HG03045 (cell line): ENCODE measurements around the gene OR7C1.
"Not testable (repeated sequence)": the region's sequence is repeated elsewhere in the genome, so short reads cannot be mapped to it uniquely, and the experiment has no call there.

ENCODE experiments used
- ATAC-seq: cut with Tn5 transposase; IDR thresholded peaks from one replicate; pipeline ENCODE4 v1.9.1; 2021; ENCODE audit warnings: mild to moderate bottlenecking, moderate library complexity; ENCODE audit not compliant: unreplicated experiment

The OR7C1 gene

DNA sequence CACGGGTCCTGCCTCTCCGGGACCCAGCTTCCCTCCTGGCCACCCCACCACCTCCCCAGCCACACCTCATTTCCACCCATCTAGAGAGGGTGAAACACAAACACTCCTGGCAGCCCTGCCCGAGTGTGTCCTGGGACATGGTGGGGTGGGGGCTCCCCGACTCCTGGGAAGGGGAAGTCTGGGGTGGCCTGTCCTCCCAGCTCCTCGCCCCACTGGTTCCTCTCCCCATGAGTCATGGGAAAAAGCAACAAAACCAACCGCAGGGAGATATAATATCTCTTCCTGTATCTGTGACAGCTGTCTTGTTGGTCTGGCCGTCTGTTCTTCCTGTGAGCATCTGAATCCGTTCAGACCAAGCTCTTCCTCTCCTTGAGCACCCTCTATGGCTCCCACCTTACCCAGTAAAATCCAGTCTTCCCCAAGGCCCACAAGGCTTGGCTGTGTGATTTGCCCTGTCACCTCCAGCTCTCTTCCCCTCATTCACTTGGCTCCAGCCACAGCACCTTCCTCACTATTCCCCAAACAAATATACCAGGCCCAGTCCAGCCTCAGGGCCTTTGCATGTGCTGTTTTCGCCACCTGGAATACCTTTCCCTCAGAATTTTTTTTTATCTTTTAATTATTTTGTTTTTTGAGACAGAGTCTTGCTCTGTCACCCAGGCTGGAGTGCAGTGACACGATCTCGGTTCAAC is 49.7 kb downstream of the OR7C1 start:
- ATAC-seq: peak; percentile 45

DNA sequence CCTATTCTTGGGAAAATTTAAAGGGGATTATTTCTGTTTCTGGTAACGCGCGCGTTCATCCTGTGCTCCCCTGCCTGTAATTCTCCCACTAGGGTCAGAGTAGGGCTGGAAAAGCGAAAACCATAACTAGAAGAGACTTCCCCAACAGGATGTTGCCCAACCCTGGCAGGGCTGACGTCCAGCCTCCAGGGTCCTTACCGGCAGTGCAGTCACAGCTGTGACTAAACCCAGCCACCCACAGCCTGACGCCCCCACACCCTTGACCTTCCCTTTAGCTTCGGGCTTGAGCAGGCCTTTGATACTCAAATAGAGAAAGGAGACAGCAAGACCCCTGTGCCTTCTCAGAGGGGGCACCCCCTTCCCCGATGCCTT is 50.3 kb downstream of the OR7C1 start:
- ATAC-seq: peak; percentile 71

DNA sequence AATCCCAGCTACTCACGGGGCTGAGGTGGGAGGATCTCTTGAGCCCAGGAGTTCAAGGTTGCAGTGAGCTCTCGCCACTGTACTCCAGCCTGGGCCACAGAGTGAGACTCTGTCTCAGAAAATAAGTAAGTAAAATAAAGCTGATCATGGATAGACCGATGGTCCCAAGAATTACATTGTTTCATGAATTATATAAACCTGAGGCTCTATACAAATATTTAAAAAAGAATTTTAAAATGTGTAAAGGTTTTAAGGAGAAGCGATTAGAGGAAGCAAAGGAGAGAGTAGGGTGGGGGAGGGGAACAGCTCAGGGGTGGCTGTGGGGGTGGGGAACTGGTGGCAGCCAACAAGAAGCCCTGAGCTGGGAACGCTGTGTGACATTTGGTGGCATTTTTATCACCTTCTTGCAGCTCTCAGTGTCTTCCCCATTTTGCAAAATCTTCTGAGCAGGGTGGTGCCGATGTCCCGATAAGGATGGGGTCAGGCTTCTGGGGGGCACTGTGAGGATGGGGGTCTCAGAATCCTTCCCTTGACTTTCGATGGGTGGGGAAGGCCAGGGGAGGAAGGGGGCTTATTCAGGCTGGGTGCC is 51.5 kb downstream of the OR7C1 start:
- not testable (repeated sequence) for ATAC-seq

DNA sequence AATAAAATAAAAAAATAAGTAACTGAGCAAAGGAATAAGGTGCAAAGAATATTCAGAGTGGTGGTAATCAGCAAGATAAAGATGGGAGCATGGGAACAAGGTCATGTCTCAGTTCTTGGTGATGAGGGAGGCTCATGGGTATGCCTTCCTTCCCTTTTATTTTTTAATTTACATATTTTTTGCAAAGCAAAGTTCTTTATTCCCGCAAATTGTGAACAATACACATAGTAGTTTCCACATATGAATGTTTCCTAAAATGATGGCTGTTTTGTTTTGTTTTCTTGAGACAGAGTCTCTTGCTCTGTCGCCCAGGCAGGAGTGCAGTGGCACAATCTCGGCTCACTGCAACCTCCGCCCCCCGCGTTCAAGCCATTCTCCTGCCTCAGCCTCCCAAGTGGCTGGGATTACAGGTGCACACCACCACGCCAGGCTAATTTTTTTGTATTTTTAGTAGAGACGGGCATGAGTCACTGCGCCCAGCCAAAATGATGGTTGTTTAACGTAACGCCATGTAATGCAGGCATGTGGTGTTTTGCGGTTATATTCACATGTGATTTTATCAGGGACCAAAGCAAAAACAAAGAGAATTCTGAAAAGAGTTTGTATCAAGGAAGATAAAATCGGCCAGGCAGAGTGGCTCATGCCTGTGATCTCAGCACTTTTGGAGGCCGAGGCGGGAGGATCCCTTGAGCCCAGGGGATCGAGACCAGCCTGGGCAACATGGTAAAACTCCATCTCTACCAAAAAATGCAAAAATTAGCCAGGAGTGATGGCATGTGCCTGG is 52.2 kb downstream of the OR7C1 start:
- no peak for ATAC-seq

DNA sequence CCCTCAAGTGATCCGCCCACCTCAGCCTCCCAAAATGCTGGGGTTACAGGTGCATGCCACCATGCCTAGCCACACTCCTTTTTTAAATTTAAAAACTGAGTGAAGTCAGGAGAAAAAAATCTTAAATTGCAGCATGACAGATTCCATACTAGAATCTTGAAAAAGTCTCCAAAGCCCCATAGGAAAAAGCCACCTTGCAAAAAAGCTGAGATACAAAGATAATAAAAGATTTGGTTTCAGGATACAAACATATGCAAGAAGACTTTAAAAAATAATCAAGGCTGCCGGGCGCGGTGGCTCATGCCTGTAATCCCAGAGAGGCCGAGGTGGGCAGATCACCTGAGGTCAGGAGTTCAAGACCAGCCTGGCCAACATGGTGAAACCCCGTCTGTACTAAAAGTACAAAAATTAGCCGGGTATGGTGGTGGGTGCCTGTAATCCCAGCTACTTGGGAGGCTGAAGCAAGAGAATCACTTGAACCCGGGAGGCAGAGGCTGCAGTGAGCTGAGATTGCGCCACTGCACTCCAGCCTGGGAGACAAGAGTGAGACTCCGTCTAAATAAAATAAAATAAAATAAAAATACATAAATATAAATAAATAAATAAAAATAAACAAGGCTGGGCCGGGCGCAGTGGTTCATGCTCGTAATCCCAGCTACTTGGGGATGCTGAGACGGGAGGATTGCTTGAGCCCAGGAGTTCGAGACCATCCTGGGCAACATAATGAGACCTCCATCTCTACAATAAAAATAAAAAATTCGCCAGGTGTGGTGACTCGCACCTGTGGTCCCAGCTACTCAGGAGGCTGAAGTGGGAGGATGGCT is 53.1 kb downstream of the OR7C1 start:
- ATAC-seq: not testable (repeated sequence)

DNA sequence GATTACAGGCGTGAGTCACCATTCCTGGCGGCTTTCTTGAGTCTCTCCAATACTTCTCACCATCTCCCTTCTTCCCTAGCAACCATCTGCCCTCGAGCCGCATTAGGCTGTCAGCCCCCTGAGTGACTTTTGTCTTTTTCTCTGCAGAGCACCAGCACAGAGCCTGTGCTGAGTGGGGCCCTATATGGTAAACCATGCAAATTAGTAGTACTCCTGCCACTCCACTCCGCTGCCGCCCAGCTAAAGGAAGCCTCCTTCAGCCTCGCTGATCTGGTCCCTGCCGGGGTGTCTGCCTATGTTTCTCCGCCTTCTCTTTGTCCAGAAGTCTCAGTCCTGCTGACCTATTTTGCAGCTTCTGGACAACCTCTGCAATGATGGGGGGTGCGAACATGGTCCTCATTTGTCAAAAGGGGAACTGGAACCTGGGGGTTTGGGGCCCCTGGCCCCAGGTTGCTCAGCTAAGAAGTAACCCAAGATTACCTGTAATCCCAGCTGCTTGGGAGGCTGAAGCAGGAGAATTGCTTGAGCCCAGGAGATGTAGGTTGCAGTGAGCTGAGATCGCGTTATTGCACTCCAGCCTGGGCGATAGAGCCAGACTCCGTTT is 54.3 kb downstream of the OR7C1 start:
- ATAC-seq: not testable (repeated sequence)

DNA sequence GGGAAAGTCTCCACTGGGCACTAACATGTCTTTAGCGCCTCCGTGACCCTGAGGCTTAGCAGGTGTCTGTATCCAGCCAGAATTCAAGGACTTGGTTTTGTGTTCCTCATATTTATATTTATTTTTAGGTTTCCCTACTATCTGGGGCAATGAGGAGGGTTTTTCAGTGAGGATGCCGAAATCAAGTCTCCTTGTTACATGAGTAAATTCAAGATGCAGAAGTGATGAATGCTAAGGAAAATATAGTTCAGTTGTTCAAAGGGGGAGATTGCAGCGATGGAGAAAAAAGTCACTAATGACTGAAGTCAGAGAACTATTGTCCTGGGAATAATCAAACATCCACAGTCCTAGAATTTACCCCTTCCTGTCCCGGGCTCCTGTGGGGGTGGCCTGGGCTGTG is 55.8 kb downstream of the OR7C1 start:
- ATAC-seq: no peak

DNA sequence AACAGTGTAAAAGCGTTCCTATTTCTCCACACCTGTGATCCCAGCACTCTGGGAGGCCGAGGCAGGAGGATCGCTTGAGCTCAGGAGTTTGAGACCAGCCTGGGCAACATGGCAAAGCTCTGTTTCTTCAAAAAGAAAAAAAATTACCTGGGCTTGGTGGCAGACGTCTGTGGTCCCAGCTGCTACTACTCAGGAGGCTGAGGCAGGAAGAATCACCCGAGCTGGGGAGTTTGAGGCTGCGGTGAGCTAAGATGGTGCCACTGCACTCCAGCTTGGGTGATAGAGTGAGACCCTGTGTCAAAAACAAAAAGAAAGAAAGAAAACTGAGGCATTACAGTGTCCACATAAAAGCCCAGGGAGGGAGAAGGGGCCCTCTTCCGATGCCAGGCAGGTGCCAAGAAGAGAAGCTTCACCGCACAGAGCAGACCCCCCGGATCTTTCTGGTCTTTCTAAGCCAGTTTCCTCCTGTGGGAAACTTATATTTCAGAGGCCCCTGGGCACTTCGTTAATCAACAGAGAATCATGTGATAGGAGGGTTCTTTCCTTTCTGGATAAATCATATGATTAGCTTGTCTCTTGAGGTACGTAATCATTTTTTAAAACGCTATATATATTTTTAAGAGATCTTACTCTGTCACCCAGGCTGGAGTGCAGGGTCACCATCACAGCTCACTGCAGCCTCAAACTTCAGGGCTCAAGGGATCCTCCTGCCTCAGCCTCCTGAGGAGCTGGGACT is 56.7 kb downstream of the OR7C1 start, which contains the start of gene ADGRE2:
ADGRE2 (minus strand) TSS at position 451 of the 736 bp plus-strand sequence. CDS start 1,804 bp downstream, outside the sequence.
- ATAC-seq: not testable (repeated sequence)

DNA sequence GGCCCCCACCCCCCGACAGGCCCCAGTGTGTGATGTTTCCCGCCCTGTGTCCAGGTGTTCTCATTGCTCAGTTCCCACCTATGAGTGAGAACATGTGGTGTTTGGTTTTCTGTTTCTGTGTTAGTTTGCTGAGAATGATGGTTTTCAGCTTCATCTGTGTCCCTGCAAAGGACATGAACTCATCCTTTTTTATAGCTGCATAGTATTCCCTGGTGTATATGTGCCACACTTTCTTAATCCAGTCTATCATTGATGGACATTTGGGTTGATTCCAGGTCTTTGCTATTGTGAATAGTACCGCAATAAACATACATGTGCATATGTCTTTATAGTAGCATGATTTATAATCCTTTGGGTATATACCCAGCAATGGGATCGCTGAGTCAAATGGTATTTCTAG is 57.3 kb downstream of the OR7C1 start:
- ATAC-seq: not testable (repeated sequence)

DNA sequence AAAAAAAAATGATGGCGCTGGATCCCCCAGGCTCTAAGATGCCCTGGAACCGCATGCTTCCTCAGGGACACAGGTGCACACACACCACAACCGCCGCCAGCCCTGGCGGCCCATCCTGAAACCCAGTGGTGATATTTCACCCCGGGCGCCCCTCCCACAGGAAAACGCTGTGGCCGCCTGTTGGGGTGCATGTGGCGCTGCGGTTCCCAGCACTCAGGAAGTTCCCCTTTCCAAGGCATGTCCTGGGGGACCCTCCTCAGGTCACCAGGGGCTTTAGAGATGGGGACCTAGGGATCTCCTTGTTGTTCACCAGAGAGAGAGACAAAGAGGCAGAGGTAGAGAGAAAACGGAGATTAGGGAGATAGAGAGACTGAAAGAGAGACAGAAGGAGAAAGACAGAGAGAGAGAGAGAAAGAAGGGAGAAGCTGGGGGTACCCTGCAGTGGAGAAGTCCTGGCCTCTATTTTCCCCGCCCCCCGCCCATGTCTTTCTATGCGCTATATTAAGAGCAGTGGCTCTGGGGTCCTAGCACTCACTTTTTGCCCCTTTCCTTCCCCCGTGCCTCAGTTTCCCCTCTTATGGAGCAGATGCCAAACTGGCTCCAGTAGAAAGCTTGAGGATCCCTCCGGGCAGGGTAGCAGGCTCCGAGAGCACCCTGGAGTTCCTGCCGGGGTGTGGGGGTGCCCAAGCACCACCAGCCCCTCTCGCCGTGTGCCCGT is 59.0 kb downstream of the OR7C1 start:
- ATAC-seq: no peak

DNA sequence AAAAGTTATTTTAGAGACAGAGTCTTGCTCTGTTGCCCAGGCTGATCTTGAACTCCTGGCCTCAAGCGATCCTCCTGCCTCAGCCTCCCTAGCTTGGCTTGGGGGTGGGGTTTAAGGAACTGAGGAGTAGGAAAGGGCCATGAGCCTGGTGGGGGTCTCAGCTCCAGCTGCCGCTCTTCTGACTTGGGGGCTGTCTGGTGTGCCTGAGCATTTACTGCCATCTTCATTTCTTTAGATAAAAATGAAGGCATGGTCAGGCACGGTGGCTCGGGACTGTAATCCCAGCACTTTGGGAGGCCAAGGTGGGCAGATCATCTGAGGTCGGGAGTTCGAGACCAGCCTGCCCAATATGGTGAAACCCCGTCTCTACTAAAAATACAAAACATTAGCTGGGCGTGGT is 59.7 kb downstream of the OR7C1 start:
- ATAC-seq: not testable (repeated sequence)

DNA sequence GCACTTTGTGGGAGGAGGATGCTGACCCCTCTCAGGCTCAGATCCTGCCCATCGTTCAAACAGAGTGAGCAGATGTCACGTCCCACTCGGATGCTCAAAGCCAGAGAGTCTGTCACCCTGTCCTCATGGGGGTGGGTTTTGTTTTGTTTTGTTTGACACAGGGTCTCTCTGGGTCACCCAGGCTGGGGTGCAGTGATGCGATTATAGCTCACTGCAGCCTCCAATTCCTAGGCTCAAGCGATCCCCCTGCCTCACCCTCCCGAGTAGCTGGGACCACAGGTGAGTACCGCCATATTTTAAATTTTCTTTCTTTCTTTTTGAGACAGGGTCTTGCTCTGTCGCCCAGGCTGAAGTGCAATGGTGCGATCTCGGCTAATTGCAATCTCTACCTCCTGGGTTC is 60.6 kb downstream of the OR7C1 start:
- ATAC-seq: no peak

DNA sequence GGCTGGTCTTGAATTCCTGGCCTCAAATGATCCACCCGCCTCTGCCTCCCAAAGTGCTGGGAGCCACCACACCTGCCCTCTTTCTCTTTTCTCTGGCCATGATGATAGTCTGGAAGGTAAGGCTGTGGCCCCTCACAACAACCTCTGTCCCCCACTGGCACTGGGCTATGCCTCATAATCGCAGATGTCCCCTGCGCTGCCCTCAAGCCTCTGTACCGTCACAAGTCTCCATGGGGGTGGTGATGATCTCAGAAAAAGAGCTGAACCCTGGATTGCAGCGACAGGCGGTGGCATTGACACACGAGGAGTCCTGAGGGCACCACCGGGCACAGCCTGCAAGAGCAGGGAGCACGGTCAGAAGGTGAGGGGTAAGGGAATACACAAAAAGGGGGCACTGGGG is 61.3 kb downstream of the OR7C1 start:
- ATAC-seq: not testable (repeated sequence)

DNA sequence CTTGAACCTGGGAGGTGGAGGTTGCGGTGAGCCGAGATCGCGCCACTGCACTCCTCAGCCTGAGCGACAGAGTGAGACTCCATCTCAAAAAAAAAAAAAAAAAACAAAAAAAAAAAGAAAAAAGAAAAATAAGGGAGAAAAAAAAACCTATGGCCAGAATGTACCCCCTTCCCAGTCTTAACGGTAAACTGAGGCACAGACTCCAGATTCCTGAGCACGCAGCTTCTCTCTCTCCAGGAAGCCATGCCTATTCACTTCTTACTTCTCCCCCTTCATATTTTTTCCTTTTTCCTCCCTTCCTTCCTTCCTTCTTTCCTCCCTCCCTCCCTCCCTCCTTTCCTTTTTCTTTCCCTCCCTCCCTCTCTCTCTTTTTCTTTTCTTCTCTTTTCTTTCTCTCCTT is 62.0 kb downstream of the OR7C1 start:
- no peak for ATAC-seq

DNA sequence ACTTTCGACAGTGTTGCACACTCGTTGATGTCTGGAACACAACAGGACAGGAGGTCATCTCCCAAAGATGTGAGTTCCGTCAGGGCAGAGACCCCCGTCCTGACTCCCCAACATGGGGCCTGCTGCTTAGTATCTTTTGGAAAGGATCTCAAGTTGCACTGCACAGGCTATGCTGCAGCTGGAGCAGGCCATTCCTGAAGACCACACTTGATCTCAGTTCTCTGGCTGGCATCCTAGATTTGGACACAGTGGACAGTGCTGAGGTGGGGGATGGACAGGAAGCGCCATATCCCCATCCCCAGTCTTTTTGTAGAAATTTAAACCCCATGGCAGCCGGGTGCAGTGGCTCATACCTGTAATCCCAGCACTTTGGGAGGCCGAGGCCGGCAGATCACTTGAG is 62.5 kb downstream of the OR7C1 start:
- ATAC-seq: no peak

DNA sequence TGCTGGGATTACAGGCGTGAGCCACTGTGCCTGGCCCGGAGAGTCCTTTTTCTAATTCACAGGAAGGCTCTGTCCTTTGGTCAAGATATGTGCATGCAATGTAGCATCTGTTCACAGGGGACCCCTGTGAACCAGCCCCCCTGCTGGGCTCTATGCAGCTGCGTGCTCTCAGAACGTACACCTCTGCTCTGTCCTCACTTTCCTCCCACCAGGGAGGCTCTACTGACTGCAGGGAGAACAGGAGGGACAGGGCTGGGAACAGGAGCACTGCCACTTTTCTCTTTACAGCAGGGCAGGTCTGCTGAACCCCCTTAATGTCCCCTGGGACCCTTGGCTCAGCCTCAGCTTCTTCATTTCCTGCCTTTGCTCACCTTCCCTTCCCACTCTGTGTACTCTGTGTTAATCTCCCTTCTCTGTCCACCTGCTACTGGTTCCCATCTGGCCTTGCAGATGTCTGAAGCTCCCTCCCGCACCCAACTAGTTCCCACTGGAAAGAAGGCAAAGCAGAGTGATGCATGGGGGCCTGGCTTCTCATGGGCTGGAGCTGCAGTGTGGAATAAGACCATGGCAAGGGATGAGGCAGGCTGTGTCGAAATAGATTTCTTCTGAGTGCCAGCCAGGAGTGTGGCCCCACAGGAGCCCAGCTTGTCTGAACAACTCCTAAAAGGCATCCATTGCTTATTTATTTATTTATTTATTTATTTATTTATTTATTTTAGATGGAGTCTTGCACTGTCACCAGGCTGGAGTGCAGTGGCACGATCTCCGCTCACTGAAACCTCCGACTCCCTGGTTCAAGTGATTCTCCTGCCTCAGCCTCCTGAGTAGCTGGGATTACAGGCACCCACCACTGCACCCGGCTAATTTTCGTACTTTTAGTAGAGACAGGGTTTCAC is 63.8 kb downstream of the OR7C1 start:
- no peak for ATAC-seq

DNA sequence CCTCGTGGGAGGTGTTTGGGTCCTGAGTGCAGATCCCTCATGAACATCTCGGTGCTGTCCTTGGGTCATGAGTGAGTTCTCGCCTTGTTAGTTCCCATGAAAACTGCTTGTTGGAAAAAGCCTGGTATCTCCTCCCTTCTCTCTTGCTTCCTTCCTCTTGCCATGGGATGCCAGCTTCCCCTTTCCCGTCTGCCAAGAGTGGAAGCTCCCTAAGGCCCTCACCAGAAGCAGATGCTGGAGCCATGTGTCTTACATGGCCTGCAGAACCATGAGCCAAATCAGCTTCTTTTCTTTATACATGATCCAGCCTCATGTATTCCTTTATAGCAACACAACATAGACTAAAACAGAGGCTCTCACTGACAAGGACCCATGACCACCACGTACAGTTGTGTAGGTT is 64.8 kb downstream of the OR7C1 start:
- no peak for ATAC-seq

DNA sequence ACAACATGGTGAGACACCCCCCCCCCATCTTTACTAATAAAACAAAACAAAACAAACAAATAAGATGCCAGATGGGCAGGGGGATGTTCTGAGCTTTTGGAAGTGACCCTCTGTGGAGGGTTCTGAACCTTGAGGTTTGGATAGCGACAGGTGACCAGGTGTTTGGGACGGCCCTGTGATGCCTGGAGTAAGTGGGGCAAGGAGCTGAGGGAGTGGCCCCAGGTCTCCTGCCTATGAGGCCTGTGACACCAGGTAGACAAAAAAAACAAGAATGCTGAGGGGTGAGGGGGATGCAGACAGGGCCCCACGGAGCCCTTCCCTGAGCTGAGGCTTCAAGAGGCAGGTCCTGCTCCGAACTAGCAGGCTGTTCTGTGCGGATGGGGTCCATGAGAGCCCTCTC is 65.8 kb downstream of the OR7C1 start:
- no peak for ATAC-seq
